ENCODE measurements around the gene DMD.

DMD gene

GRCh38 chrX:31237189-31237588, 1974.2 kb downstream of the DMD start:
- DNase-seq (ENCODE audit: low read depth in 2 of 2), result no peak

GRCh38 chrX:31236231-31236630, 1975.1 kb downstream of the DMD start:
- DNase-seq (ENCODE audit: low read depth in 2 of 2), result no peak

GRCh38 chrX:31233941-31234496, 1977.3 kb downstream of the DMD start:
- DNase-seq (ENCODE audit: low read depth in 2 of 2), result no peak

- DNase-seq (ENCODE audit: low read depth in 2 of 2), result no peak
These were observed 1978.8 kb downstream of the DMD start for GRCh38 chrX:31232506-31232905.

- DNase-seq (ENCODE audit: low read depth in 2 of 2), result no peak
These were observed 1982.4 kb downstream of the DMD start for GRCh38 chrX:31228909-31229308.

GRCh38 chrX:31228415-31228832, 1982.9 kb downstream of the DMD start:
- DNase-seq (ENCODE audit: low read depth in 2 of 2), result no peak

GRCh38 chrX:31227250-31227649, 1984.1 kb downstream of the DMD start:
- no peak for DNase-seq (ENCODE audit: low read depth in 2 of 2)

- no peak for DNase-seq (ENCODE audit: low read depth in 2 of 2)
These were observed 1985.5 kb downstream of the DMD start for GRCh38 chrX:31225819-31226218.

- no peak for DNase-seq (ENCODE audit: low read depth in 2 of 2)
These were observed 1986.9 kb downstream of the DMD start for GRCh38 chrX:31224381-31225012.

GRCh38 chrX:31223817-31224216, 1987.5 kb downstream of the DMD start:
- no peak for DNase-seq (ENCODE audit: low read depth in 2 of 2)

GRCh38 chrX:31222946-31223345, 1988.4 kb downstream of the DMD start:
- no peak for DNase-seq (ENCODE audit: low read depth in 2 of 2)

- DNase-seq (ENCODE audit: low read depth in 2 of 2), result no peak
These were observed 1992.2 kb downstream of the DMD start for GRCh38 chrX:31219174-31219573.

GRCh38 chrX:31217084-31217483, 1994.3 kb downstream of the DMD start:
- DNase-seq (ENCODE audit: low read depth in 2 of 2), result no peak

GRCh38 chrX:31215277-31215815, 1996.0 kb downstream of the DMD start:
- no peak for DNase-seq (ENCODE audit: low read depth in 2 of 2)

- no peak for DNase-seq (ENCODE audit: low read depth in 2 of 2)
These were observed 1997.4 kb downstream of the DMD start for GRCh38 chrX:31213941-31214340.

- DNase-seq (ENCODE audit: low read depth in 2 of 2), result no peak
These were observed 1998.2 kb downstream of the DMD start for GRCh38 chrX:31212856-31213748.

- no peak for DNase-seq (ENCODE audit: low read depth in 2 of 2)
These were observed 2002.2 kb downstream of the DMD start for GRCh38 chrX:31209005-31209628.

GRCh38 chrX:31201503-31201902, 2009.8 kb downstream of the DMD start:
- DNase-seq (ENCODE audit: low read depth in 2 of 2), result no peak

GRCh38 chrX:31200430-31200829, 2010.9 kb downstream of the DMD start:
- no peak for DNase-seq (ENCODE audit: low read depth in 2 of 2)

- no peak for DNase-seq (ENCODE audit: low read depth in 2 of 2)
These were observed 2011.6 kb downstream of the DMD start for GRCh38 chrX:31199840-31200114.

GRCh38 chrX:31199056-31199839, 2012.1 kb downstream of the DMD start:
- DNase-seq (ENCODE audit: low read depth in 2 of 2), result no peak
